ENCODE measurements around the gene ERP27. TPM values are rescaled to one million over a fixed set of nuclear protein-coding genes. Genes with fewer than 3 reads are reported as not detected.
A peak's percentile ranks its signal among the peaks of the same experiment; 100 is the strongest.

The ERP27 gene
- total RNA-seq = 48.0 and 49.7 TPM in 2 replicates
- polyA plus RNA-seq = 53.7 and 60.0 TPM in 2 replicates

DNA sequence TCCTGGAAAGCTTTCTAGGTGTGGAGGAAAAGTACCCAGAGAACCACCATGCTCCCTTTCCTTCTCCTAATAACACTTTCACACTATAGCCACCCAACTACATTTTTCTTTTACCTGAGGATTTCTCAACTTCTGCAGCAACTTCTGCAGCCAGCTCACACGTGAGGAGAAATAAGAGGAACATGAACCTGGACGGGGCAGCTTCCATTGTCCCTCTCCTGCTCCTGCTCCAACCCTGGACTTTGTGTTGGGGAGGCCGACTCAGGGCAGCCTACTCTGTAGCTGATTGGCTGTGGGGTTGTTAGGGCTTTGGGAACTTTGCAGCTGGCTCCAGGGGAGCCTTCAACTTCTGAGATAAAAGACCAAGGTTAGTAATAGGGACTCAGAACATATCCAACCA, at the start of gene ERP27:
Gene ERP27 (minus strand): TSS at position 237 of the 400 bp plus-strand sequence. CDS start 29 bp downstream, at position 208.
- Histone ChIP-seq H3K27ac (no peak within 1 kb of the TSS), H3K4me2 (peak within 1 kb of the TSS; percentile 40)

DNA sequence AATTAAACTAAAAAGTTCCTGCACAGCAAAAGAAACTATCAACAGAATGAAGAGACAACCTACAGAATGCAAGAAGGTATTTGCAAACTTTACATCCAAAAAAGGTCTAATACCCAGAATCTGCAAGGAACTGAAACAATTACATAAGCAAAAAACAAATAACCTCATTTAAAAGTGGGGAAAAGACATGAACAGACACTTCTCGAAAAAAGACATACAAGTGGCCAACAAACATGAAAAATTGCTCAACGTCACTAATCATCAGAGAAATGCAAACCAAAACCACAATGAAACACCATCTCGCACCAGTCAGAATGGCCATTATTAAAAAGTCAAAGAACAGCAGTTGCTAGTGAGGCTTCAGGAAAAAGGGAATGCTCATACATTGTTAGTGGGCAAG, 49.7 kb upstream of the ERP27 start:
- Histone ChIP-seq H3K9me2 (replicated peaks; ENCODE audit: insufficient read depth) (no peaks in the 10 kb centered on the region), H3K27ac (no peak overlapping the region), H3K4me1 (ENCODE audit: insufficient read depth) (no peaks in the 10 kb centered on the region), H2AFZ (no peak overlapping the region), H3K9me3 (ENCODE audit: low read depth) (no peaks in the 10 kb centered on the region), H3K36me3 (replicated peaks; ENCODE audit: insufficient read depth, low read depth) (no peaks in the 10 kb centered on the region), H3K79me2 (no peaks in the 10 kb centered on the region), H3K4me3 (no peak overlapping the region), H3K27me3 (no peaks in the 10 kb centered on the region), H4K20me1 (ENCODE audit: insufficient read depth, poor library complexity, severe bottlenecking) (no peaks in the 10 kb centered on the region), H3K4me2 (no peak overlapping the region)
- WGBS (ENCODE audit: low lambda C conversion rate, missing lambda C conversion rate) = 98% methylated on average over 3 of the region's 3 CpGs
- no peak for DNase-seq (ENCODE audit: low spot score)
- TF ChIP-seq EZH2phosphoT487 (IDR thresholded peaks at IDR 0.05; ENCODE audit: low read depth, severe bottlenecking, unreplicated experiment) (no peak), CTCF (IDR thresholded peaks at IDR 0.05; ENCODE audit: poor library complexity) (no peak), EZH2 (IDR thresholded peaks at IDR 0.05; ENCODE audit: borderline replicate concordance) (no peak)

More for the DNA sequence above, at the start of gene ERP27:
- WGBS (ENCODE audit: low lambda C conversion rate, missing lambda C conversion rate) = 77% methylated on average over 3 of the region's 3 CpGs
- Histone ChIP-seq H3K36me3 (replicated peaks; ENCODE audit: insufficient read depth, low read depth) (no peaks in the 10 kb centered on the region), H3K4me1 (ENCODE audit: insufficient read depth) (peaks cover 14% of the 10 kb centered on the region), H3K27me3 (no peaks in the 10 kb centered on the region), H3K79me2 (no peaks in the 10 kb centered on the region), H2AFZ (no peak within 1 kb of the TSS), H3K4me3 (no peak within 1 kb of the TSS), H3K9me2 (replicated peaks; ENCODE audit: insufficient read depth) (no peaks in the 10 kb centered on the region), H3K9me3 (ENCODE audit: low read depth) (no peaks in the 10 kb centered on the region), H4K20me1 (ENCODE audit: insufficient read depth, poor library complexity, severe bottlenecking) (no peaks in the 10 kb centered on the region)
- peak; percentile 34 for DNase-seq (ENCODE audit: low spot score)
- no peak for TF ChIP-seq EZH2 (IDR thresholded peaks at IDR 0.05; ENCODE audit: borderline replicate concordance)
- no peak for TF ChIP-seq CTCF (IDR thresholded peaks at IDR 0.05; ENCODE audit: poor library complexity)

GRCh38 chr12:14986449-14986848, 48.1 kb upstream of the ERP27 start:
- no peaks in the 10 kb centered on the region for H3K4me1 ChIP-seq (ENCODE audit: insufficient read depth)
- no peaks in the 10 kb centered on the region for H3K36me3 ChIP-seq (replicated peaks; ENCODE audit: insufficient read depth, low read depth)
- WGBS (ENCODE audit: low lambda C conversion rate, missing lambda C conversion rate) = 81% methylated on average over 4 of the region's 4 CpGs
- H3K9me3 ChIP-seq (ENCODE audit: low read depth) = no peaks in the 10 kb centered on the region
- no peak overlapping the region for H3K27ac ChIP-seq
- no peak overlapping the region for H3K4me2 ChIP-seq
- no peaks in the 10 kb centered on the region for H3K79me2 ChIP-seq
- DNase-seq (ENCODE audit: low spot score) = no peak
- no peak for TF ChIP-seq EZH2 (IDR thresholded peaks at IDR 0.05; ENCODE audit: borderline replicate concordance)
- no peak for TF ChIP-seq CTCF (IDR thresholded peaks at IDR 0.05; ENCODE audit: poor library complexity)
- no peak for TF ChIP-seq EZH2phosphoT487 (IDR thresholded peaks at IDR 0.05; ENCODE audit: low read depth, severe bottlenecking, unreplicated experiment)
- H3K9me2 ChIP-seq (replicated peaks; ENCODE audit: insufficient read depth) = no peaks in the 10 kb centered on the region
- no peaks in the 10 kb centered on the region for H4K20me1 ChIP-seq (ENCODE audit: insufficient read depth, poor library complexity, severe bottlenecking)
- H3K4me3 ChIP-seq = no peak overlapping the region
- H2AFZ ChIP-seq = no peak overlapping the region
- H3K27me3 ChIP-seq = no peaks in the 10 kb centered on the region

All from hepatocyte (in vitro differentiated cells).